ENCODE data around the gene NGEF.

GRCh38 chr2:232870766-232871371, 142.2 kb downstream of the NGEF start:
- TF ChIP-seq POLR2A (IDR thresholded peaks at IDR 0.05) (no peak), CTCF (IDR thresholded peaks at IDR 0.05) (no peak)

Data from adrenal gland (tissue), 5 donors.